Skin epidermis (tissue), 12 donors: ENCODE measurements around the gene ZNF556.
"Not testable (repeated sequence)": the region's sequence is repeated elsewhere in the genome, so short reads cannot be mapped to it uniquely, and the experiment has no call there.

Experiments used
- H3K27ac ChIP-seq, 21 experiments: fragments of 200-600 bp; sonication (generic) in 11 of 21; one replicate each; pipeline ENCODE4 v1.5.0; 2020; ENCODE audit warnings: mild to moderate bottlenecking in 3 of 21, inconsistent platforms in 2 of 21, moderate library complexity in 2 of 21
- H3K4me3 ChIP-seq, 7 experiments: fragments of 200-600 bp; sonication (generic) in 2 of 7; one replicate each; pipeline ENCODE4 v1.5.0; 2020; ENCODE audit warnings: inconsistent platforms in 2 of 7, mild to moderate bottlenecking in 2 of 7, moderate library complexity in 1 of 7

ZNF556 gene

GRCh38 chr19:2850256-2850925 is 16.7 kb upstream of the ZNF556 start:
- no peak overlapping the region for H3K27ac ChIP-seq
- no peak overlapping the region for H3K4me3 ChIP-seq

- Histone ChIP-seq H3K4me3 (no peak overlapping the region), H3K27ac (no peak overlapping the region)
Observed at GRCh38 chr19:2852598-2852997, 14.5 kb upstream of the ZNF556 start.

GRCh38 chr19:2853015-2853606 is 14.0 kb upstream of the ZNF556 start:
- H3K4me3 ChIP-seq, result no peak overlapping the region

GRCh38 chr19:2854849-2855248 is 12.3 kb upstream of the ZNF556 start:
- H3K4me3 ChIP-seq, result no peak overlapping the region
- H3K27ac ChIP-seq, result no peak overlapping the region

More at GRCh38 chr19:2853015-2853606, 14.0 kb upstream of the ZNF556 start:
- no peak overlapping the region for H3K27ac ChIP-seq

- Histone ChIP-seq H3K4me3 (no peak overlapping the region), H3K27ac (no peak overlapping the region)
Observed at GRCh38 chr19:2856457-2857050, 10.6 kb upstream of the ZNF556 start.

- Histone ChIP-seq H3K27ac (no peak overlapping the region), H3K4me3 (no peak overlapping the region)
Observed at GRCh38 chr19:2858864-2859263, 8.3 kb upstream of the ZNF556 start.

- H3K4me3 ChIP-seq, result no peak overlapping the region
Observed at GRCh38 chr19:2863816-2864215, 3.3 kb upstream of the ZNF556 start.

GRCh38 chr19:2865334-2866100 is 1.6 kb upstream of the ZNF556 start:
- H3K27ac ChIP-seq, result no peak overlapping the region

More at GRCh38 chr19:2863816-2864215, 3.3 kb upstream of the ZNF556 start:
- H3K27ac ChIP-seq, result no peak overlapping the region

GRCh38 chr19:2866495-2867024 is 575 bp upstream of the ZNF556 start:
- peak overlapping the region in 1 of 7 experiments; percentile 31 for H3K4me3 ChIP-seq
- no peak overlapping the region for H3K27ac ChIP-seq

More at GRCh38 chr19:2865334-2866100, 1.6 kb upstream of the ZNF556 start:
- H3K4me3 ChIP-seq, result no peak overlapping the region

- no peak overlapping the region for H3K4me3 ChIP-seq
Observed at GRCh38 chr19:2869618-2870017, 2.5 kb downstream of the ZNF556 start.

GRCh38 chr19:2872175-2872574 is 5.0 kb downstream of the ZNF556 start:
- H3K27ac ChIP-seq, H3K4me3 ChIP-seq: not testable (repeated sequence)

More at GRCh38 chr19:2869618-2870017, 2.5 kb downstream of the ZNF556 start:
- no peak overlapping the region for H3K27ac ChIP-seq

- H3K4me3 ChIP-seq, result no peak overlapping the region
- H3K27ac ChIP-seq, result no peak overlapping the region
Observed at GRCh38 chr19:2877398-2878331, 10.5 kb downstream of the ZNF556 start.

GRCh38 chr19:2883686-2884439 is 16.7 kb downstream of the ZNF556 start:
- Histone ChIP-seq H3K27ac (no peak overlapping the region), H3K4me3 (no peak overlapping the region)

GRCh38 chr19:2885736-2886135 is 18.6 kb downstream of the ZNF556 start:
- H3K4me3 ChIP-seq, result no peak overlapping the region
- H3K27ac ChIP-seq, result no peak overlapping the region

- H3K4me3 ChIP-seq, result no peak overlapping the region
- peak overlapping the region in 1 of 21 experiments; percentile 17 for H3K27ac ChIP-seq
Observed at GRCh38 chr19:2887391-2887914, 20.3 kb downstream of the ZNF556 start.

- Histone ChIP-seq H3K27ac (peak overlapping the region in 4 of 21 experiments; percentile 23 to 57 (median 44)), H3K4me3 (peak overlapping the region in 3 of 7 experiments; percentile 9 to 31 (median 25))
Observed at GRCh38 chr19:2888731-2889224, 21.6 kb downstream of the ZNF556 start.

GRCh38 chr19:2890531-2890930 is 23.4 kb downstream of the ZNF556 start:
- H3K4me3 ChIP-seq, result not testable (repeated sequence)

GRCh38 chr19:2896694-2897093 is 29.6 kb downstream of the ZNF556 start:
- Histone ChIP-seq H3K4me3 (no peak overlapping the region), H3K27ac (no peak overlapping the region)

More at GRCh38 chr19:2890531-2890930, 23.4 kb downstream of the ZNF556 start:
- not testable (repeated sequence) for H3K27ac ChIP-seq
